H1 (cell line): ENCODE results near the gene LCN9. TPM values are rescaled to one million over a fixed set of nuclear protein-coding genes. Genes with fewer than 3 reads are reported as not detected.

Experiments used
- CTCF ChIA-PET: fragments of 300-600 bp; sonication (Branson Sonifier 250); formaldehyde crosslinking; loops from one replicate; lab custom pipeline; 2021; ENCODE audit not compliant: partially characterized antibody; lab: Charles Lee
- POLR2A ChIA-PET: fragments of 300-600 bp; sonication (Branson Sonifier 250); formaldehyde crosslinking; loops from one replicate; lab custom pipeline; 2021; ENCODE audit warnings: inconsistent platforms; ENCODE audit not compliant: partially characterized antibody; lab: Charles Lee
- DNase-seq, 2 experiments: peaks; one replicate each; pipeline versions ENCODE4 v3.0.0 to v3.0.0-alpha.2; 2010 to 2022; ENCODE audit warnings: low spot score in 2 of 2, low read depth in 1 of 2, mixed read lengths in 1 of 2
- FAIRE-seq: peaks from 2 replicates; lab custom pipeline; 2011; peaks lifted over from hg19 to GRCh38; lab: Jason Lieb, UNC
- H2AFZ ChIP-seq: 2 replicates; pipeline ENCODE4 v1.8.1; 2012; ENCODE audit warnings: low read length, inconsistent platforms
- H2AK5ac ChIP-seq: 2 replicates; pipeline ENCODE4 v1.6.1; 2013; ENCODE audit warnings: low read depth, low read length
- H2BK120ac ChIP-seq: replicated peaks from 2 replicates; pipeline ENCODE3; 2013; ENCODE audit warnings: low read depth, low read length, inconsistent platforms
- H2BK12ac ChIP-seq: 2 replicates; pipeline ENCODE4 v1.6.1; 2013; ENCODE audit warnings: low read depth, low read length
- H2BK15ac ChIP-seq: 2 replicates; pipeline ENCODE4 v1.6.1; 2013; ENCODE audit warnings: low read length
- H2BK20ac ChIP-seq: 2 replicates; pipeline ENCODE4 v1.6.1; 2013; ENCODE audit warnings: low read length
- H2BK5ac ChIP-seq: 2 replicates; pipeline ENCODE4 v1.6.1; 2013; ENCODE audit warnings: low read depth, low read length
- H3K14ac ChIP-seq: 2 replicates; pipeline ENCODE4 v1.6.1; 2013; ENCODE audit warnings: inconsistent platforms; ENCODE audit not compliant: insufficient read length
- H3K18ac ChIP-seq: 2 replicates; pipeline ENCODE4 v1.6.1; 2013; ENCODE audit warnings: low read length; ENCODE audit errors: extremely low read depth
- H3K23ac ChIP-seq: 2 replicates; pipeline ENCODE4 v1.6.1; 2013; ENCODE audit warnings: inconsistent platforms; ENCODE audit not compliant: insufficient read length
- H3K23me2 ChIP-seq: 2 replicates; pipeline ENCODE4 v1.6.1; 2013; ENCODE audit warnings: low read depth, low read length
- H3K27ac ChIP-seq: 2 replicates; pipeline ENCODE4 v1.6.1; 2011; ENCODE audit warnings: low read depth, low read length, inconsistent platforms
- H3K27me3 ChIP-seq, 4 experiments: replicated peaks in 1 of 4; 1 replicate in 1 of 4; 2 replicates in 3 of 4; pipeline versions ENCODE4 v1.6.1 to v1.8.1; 2011 to 2013; ENCODE audit warnings: low read length in 3 of 4, mild to moderate bottlenecking in 3 of 4, inconsistent platforms in 2 of 4, mixed read lengths in 2 of 4, moderate library complexity in 1 of 4; ENCODE audit not compliant: control insufficient read depth in 3 of 4, insufficient read depth in 3 of 4; ENCODE audit errors: extremely low read depth in 1 of 4
- H3K36me3 ChIP-seq, 4 experiments: 2 replicates each; pipeline versions ENCODE4 v1.6.1 to v1.8.1; 2011 to 2013; ENCODE audit warnings: mild to moderate bottlenecking in 4 of 4, low read length in 3 of 4, moderate library complexity in 2 of 4, control low read depth in 1 of 4, inconsistent platforms in 1 of 4; ENCODE audit not compliant: insufficient read depth in 4 of 4, control insufficient read depth in 2 of 4
- H3K4ac ChIP-seq: replicated peaks from 2 replicates; pipeline ENCODE3; 2013; ENCODE audit warnings: low read length, low read depth, mixed read lengths, inconsistent platforms; ENCODE audit not compliant: insufficient read length
- H3K4me1 ChIP-seq, 4 experiments: replicated peaks in 1 of 4; 1 replicate in 1 of 4; 2 replicates in 3 of 4; pipeline versions ENCODE4 v1.6.1 to v1.8.1; 2011 to 2013; ENCODE audit warnings: low read length in 3 of 4, inconsistent platforms in 2 of 4, mixed read lengths in 1 of 4; ENCODE audit not compliant: insufficient read depth in 4 of 4, control insufficient read depth in 3 of 4
- H3K4me2 ChIP-seq, 2 experiments: 2 replicates each; pipeline versions ENCODE4 v1.6.1 to v1.8.1; 2011 to 2013; ENCODE audit warnings: low read depth in 2 of 2, low read length in 2 of 2, control low read depth in 1 of 2, inconsistent platforms in 1 of 2, mild to moderate bottlenecking in 1 of 2; ENCODE audit not compliant: insufficient read depth in 1 of 2
- H3K4me3 ChIP-seq, 4 experiments: fragments of 200-600, 300-600 bp in 1 of 4; sonication (generic), shearing (Covaris generic), sonication (Bioruptor Twin) in 1 of 4; 2 replicates each; pipeline versions ENCODE4 v1.5.1 to v1.8.1; 2011 to 2016; ENCODE audit warnings: low read length in 4 of 4, low read depth in 3 of 4, control low read depth in 2 of 4, inconsistent platforms in 2 of 4, mild to moderate bottlenecking in 2 of 4, mixed read lengths in 1 of 4, moderate library complexity in 1 of 4; ENCODE audit not compliant: insufficient read depth in 2 of 4; ENCODE audit errors: extremely low read depth in 1 of 4
- H3K56ac ChIP-seq: replicated peaks from 2 replicates; pipeline ENCODE3; 2013; ENCODE audit warnings: low read depth, mild to moderate bottlenecking, mixed read lengths, low read length, inconsistent platforms; ENCODE audit not compliant: insufficient read length
- H3K79me1 ChIP-seq: 2 replicates; pipeline ENCODE4 v1.6.1; 2013; ENCODE audit warnings: low read depth, low read length, control low read depth
- H3K79me2 ChIP-seq, 2 experiments: 2 replicates each; pipeline versions ENCODE4 v1.6.1 to v1.8.1; 2012 to 2013; ENCODE audit warnings: low read length in 2 of 2, mild to moderate bottlenecking in 2 of 2, inconsistent platforms in 1 of 2; ENCODE audit not compliant: insufficient read depth in 2 of 2, control insufficient read depth in 1 of 2
- H3K9ac ChIP-seq, 4 experiments: replicated peaks in 1 of 4; 1 replicate in 1 of 4; 2 replicates in 3 of 4; pipeline versions ENCODE4 v1.6.1 to v1.8.1; 2011 to 2013; ENCODE audit warnings: low read depth in 3 of 4, low read length in 3 of 4, control low read depth in 2 of 4, mild to moderate bottlenecking in 2 of 4, moderate library complexity in 2 of 4, inconsistent platforms in 1 of 4; ENCODE audit errors: extremely low read depth in 1 of 4
- H3K9me3 ChIP-seq, 2 experiments: 2 replicates each; pipeline versions ENCODE4 v1.6.1 to v1.8.1; 2012 to 2013; ENCODE audit warnings: mild to moderate bottlenecking in 2 of 2, moderate library complexity in 2 of 2, control low read depth in 1 of 2, inconsistent platforms in 1 of 2, low read depth in 1 of 2, low read length in 1 of 2, mixed read lengths in 1 of 2; ENCODE audit not compliant: insufficient read depth in 2 of 2
- H4K20me1 ChIP-seq, 2 experiments: replicated peaks in 1 of 2; 2 replicates each; pipeline versions ENCODE3 to v1.8.1; 2011 to 2013; ENCODE audit warnings: inconsistent platforms in 2 of 2, low read length in 2 of 2, mild to moderate bottlenecking in 1 of 2; ENCODE audit not compliant: insufficient read depth in 2 of 2, control insufficient read depth in 1 of 2
- H4K5ac ChIP-seq: 2 replicates; pipeline ENCODE4 v1.6.1; 2013; ENCODE audit warnings: low read length, low read depth, mixed read lengths, inconsistent platforms; ENCODE audit not compliant: insufficient read length
- H4K8ac ChIP-seq: 2 replicates; pipeline ENCODE4 v1.8.0; 2013; ENCODE audit warnings: mild to moderate bottlenecking, moderate library complexity, low read length, inconsistent platforms; ENCODE audit not compliant: insufficient read depth; ENCODE audit errors: extremely low read depth
- H4K91ac ChIP-seq: replicated peaks from 2 replicates; pipeline ENCODE3; 2013; ENCODE audit warnings: low read length, mixed read lengths, inconsistent platforms; ENCODE audit not compliant: insufficient read length
- BCL11A ChIP-seq, 2 experiments: IDR thresholded peaks; one replicate each; pipeline ENCODE4 v1.6.1; 2011; ENCODE audit warnings: low read depth in 2 of 2, low read length in 2 of 2, mild to moderate bottlenecking in 2 of 2
- BRCA1 ChIP-seq: IDR thresholded peaks from 2 replicates; pipeline ENCODE4 v1.6.1; 2012; ENCODE audit warnings: low read depth, low read length, improper control_type of control experiment
- E2F6 ChIP-seq: IDR thresholded peaks from 2 replicates; pipeline ENCODE4 v1.6.1; 2012; ENCODE audit warnings: inconsistent platforms
- EGR1 ChIP-seq: IDR thresholded peaks from 2 replicates; pipeline ENCODE4 v1.6.1; 2011; ENCODE audit warnings: low read depth, low read length, borderline replicate concordance
- POLR2AphosphoS5 ChIP-seq: IDR thresholded peaks from 2 replicates; pipeline ENCODE4 v1.6.1; 2011; ENCODE audit warnings: low read depth, low read length
- RNF2 ChIP-seq: fragments of 200-900, 300-1000 bp; sonication (generic); IDR thresholded peaks from 2 replicates; pipeline ENCODE4 v1.7.1; 2016; ENCODE audit warnings: borderline replicate concordance, low read depth, mild to moderate bottlenecking, antibody characterized with exemption, low read length; ENCODE audit not compliant: poor library complexity, severe bottlenecking; ENCODE audit errors: missing control alignments
- ZNF274 ChIP-seq: IDR thresholded peaks from 2 replicates; pipeline ENCODE4 v1.7.0; 2012; ENCODE audit warnings: low read length, borderline replicate concordance; ENCODE audit errors: extremely low read depth
- WGBS, 2 experiments: shearing (Covaris generic) in 1 of 2; methylation state at CpG; one replicate each; pipeline versions ENCODE4 v1.1.6 to v1.1.7; 2013 to 2015; ENCODE audit warnings: low lambda C conversion rate in 2 of 2, mixed read lengths in 2 of 2, inconsistent platforms in 1 of 2, low coverage in 1 of 2, missing lambda C conversion rate in 1 of 2; ENCODE audit not compliant: insufficient replicate concordance in 2 of 2, insufficient coverage in 1 of 2, insufficient read length in 1 of 2; ENCODE audit errors: extremely low coverage in 1 of 2, missing lambda C conversion rate in 1 of 2; 5-methylcytosine and 5-hydroxymethylcytosine counted together
- polyA plus RNA-seq, 7 experiments: library from polyadenylated mRNA; depleted of rRNA in 3 of 7; stranded (reverse) in 5 of 7; unstranded in 2 of 7; fragments of >200 nt in 5 of 7; fragments of 200-250 nt in 2 of 7; gene quantifications; 1 replicate in 5 of 7; 2 replicates in 1 of 7; 4 replicates in 1 of 7; pipeline versions ENCODE4 v1.2.1 to v1.2.3, GENCODE V29; 2011 to 2013; ENCODE audit warnings: missing spikeins in 2 of 7, mixed read lengths in 2 of 7
- total RNA-seq: library from RNA; stranded (reverse); fragmentation: NEBNext Ultra II Directional; extraction: Animal tissue kit (Norgen Biotek cat#: 25700); gene quantifications from 2 replicates; pipeline ENCODE4 v1.2.1, GENCODE V29; 2021

The LCN9 gene
- total and polyA plus RNA-seq, 2 of the 8 experiments (the other 6 are each of a cell fraction or from before 2014, with no cell fraction given): 2.3 to 3.1 TPM

- H3K36me3 ChIP-seq: no peaks in the 10 kb centered on the region
- TF ChIP-seq RNF2 (no peak), E2F6 (no peak), ZNF274 (no peak), BCL11A (IDR thresholded peaks at IDR 0.05; ENCODE audit: low read depth in 2 of 2, low read length in 2 of 2) (no peak), BRCA1 (no peak), POLR2AphosphoS5 (no peak), EGR1 (no peak)
- TF ChIP-seq, all 59 proteins: peak for 0
- Histone ChIP-seq H3K9me3 (no peaks in the 10 kb centered on the region), H3K56ac (no peak overlapping the region), H3K23ac (no peak overlapping the region), H3K23me2 (no peaks in the 10 kb centered on the region), H4K91ac (no peak overlapping the region), H3K4ac (no peak overlapping the region), H2BK120ac (no peak overlapping the region), H3K14ac (no peak overlapping the region), H4K20me1 (no peaks in the 10 kb centered on the region), H2BK12ac (no peak overlapping the region), H2AK5ac (no peak overlapping the region), H2BK5ac (no peak overlapping the region), H3K27ac (no peak overlapping the region), H3K4me3 (no peak overlapping the region), H3K79me1 (no peaks in the 10 kb centered on the region), H4K5ac (no peak overlapping the region), H2BK15ac (no peak overlapping the region), H2BK20ac (no peak overlapping the region), H3K4me2 (no peak overlapping the region), H2AFZ (no peak overlapping the region), H4K8ac (no peak overlapping the region), H3K27me3 (no peaks in the 10 kb centered on the region), H3K9ac (no peak overlapping the region), H3K18ac (no peak overlapping the region), H3K79me2 (no peaks in the 10 kb centered on the region), H3K4me1 (peaks cover 0 to 1% (median 0%) of the 10 kb centered on the region in 4 experiments; a peak in 1 of 7 replicates)
- POLR2A ChIA-PET: no interaction called here
- 80% methylated on average over 12 of the region's 13 CpGs; no CpG with 5 or more reads in 1 of the 2 experiments for WGBS, 2 experiments
- FAIRE-seq (no peak), DNase-seq (no peak)
- CTCF ChIA-PET: no interaction called here
Observed at GRCh38 chr9:135617991-135618411, 45.1 kb upstream of the LCN9 start.
